BLaER1 (cell line): Measurements from ENCODE around the gene XPOT.
A peak's percentile ranks its signal among the peaks of the same experiment; 100 is the strongest.

Experiments used
- H3K27ac ChIP-seq: shearing (Covaris generic); formaldehyde crosslinking; 2 replicates; pipeline ENCODE4 v1.8.1; 2022
- H3K27me3 ChIP-seq: shearing (Covaris generic); formaldehyde crosslinking; 2 replicates; pipeline ENCODE4 v1.8.1; 2022
- H3K36me3 ChIP-seq: shearing (Covaris generic); formaldehyde crosslinking; 2 replicates; pipeline ENCODE4 v1.8.1; 2022
- H3K4me1 ChIP-seq: shearing (Covaris generic); formaldehyde crosslinking; 2 replicates; pipeline ENCODE4 v1.8.1; 2022
- H3K4me2 ChIP-seq: shearing (Covaris generic); formaldehyde crosslinking; 2 replicates; pipeline ENCODE4 v1.8.1; 2022
- H3K4me3 ChIP-seq: shearing (Covaris generic); formaldehyde crosslinking; 2 replicates; pipeline ENCODE4 v1.8.1; 2022
- H3K9ac ChIP-seq: shearing (Covaris generic); formaldehyde crosslinking; 2 replicates; pipeline ENCODE4 v1.8.1; 2022
- H3K9me3 ChIP-seq: shearing (Covaris generic); formaldehyde crosslinking; 2 replicates; pipeline ENCODE4 v1.8.1; 2022
- H4K20me1 ChIP-seq: shearing (Covaris generic); formaldehyde crosslinking; 2 replicates; pipeline ENCODE4 v1.8.1; 2022
- Cebpa-rat ChIP-seq: shearing (Covaris generic); IDR thresholded peaks from 2 replicates; pipeline ENCODE4 v1.8.1; 2022

The XPOT gene

DNA sequence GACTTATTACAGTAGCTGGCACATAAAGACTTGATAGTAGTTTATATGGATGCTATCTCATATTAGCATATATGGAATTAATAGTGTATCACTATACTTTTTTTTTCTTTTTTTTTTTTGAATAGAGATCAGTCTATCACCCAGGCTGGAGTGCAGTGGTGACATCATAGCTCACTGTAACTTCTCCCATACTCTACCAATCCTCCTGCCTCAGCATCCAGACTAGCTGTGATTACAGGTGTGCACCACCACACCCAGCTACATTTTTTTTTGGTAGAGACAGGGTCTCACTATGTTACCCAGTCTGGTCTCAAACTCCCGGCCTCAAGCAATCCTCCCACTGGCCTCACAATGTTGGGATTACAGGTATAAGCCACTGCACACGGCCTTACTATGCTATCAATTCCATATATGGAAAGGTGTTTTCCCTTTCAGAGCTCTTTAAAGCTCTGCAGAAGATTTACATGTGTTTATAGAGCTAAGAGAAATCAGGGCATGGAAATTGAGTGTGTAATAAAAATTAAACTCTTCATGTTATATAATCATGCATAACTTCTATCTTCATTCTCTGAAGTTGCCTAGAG is 46.0 kb downstream of the XPOT start:
- no peak overlapping the region for H3K27ac ChIP-seq

DNA sequence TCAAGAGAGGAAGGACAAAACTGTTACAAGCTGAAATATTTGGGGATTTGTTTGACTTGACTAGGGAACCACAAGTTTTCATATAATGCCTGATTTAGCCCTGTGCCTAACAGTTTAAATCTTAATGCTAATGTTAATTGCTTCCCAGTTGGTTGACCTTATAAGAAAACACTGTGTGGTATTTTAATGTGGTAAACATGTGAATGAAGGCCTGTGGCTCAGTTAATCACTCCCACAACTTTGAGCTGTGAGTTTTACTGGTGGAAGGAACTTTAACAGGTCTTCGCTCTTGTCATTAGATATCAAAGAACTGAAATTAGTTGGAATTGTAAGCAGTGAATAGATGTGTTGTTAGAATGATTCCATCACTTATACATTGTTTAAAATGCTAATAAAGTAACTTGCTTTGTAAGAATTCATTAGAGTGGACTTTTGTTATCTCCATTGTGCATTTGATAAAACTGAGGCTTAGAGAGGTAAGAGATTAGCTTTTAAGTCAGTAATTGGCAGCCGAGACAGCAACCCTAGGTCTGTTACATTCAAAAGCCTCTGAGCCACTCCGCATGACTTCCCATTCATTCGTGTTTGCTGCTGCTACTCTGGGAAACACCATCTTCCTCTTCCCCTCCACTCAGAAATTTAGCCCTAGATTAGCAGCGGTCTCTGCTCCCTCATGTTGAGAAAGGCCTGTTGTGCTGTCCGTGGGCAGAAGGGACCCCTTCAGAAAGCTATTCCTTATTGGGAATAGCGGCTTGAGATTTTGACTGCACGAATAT is 46.7 kb downstream of the XPOT start:
- Histone ChIP-seq H3K36me3 (peaks cover 34% of the 10 kb centered on the region), H3K4me1 (peaks cover 21% of the 10 kb centered on the region), H3K4me2 (peak overlapping the region; percentile 86), H3K4me3 (peak overlapping the region; percentile 88), H3K9me3 (no peaks in the 10 kb centered on the region), H4K20me1 (peaks cover 8% of the 10 kb centered on the region; the same call in 1 of the 2 replicates), H3K27me3 (no peaks in the 10 kb centered on the region), H3K27ac (no peak overlapping the region), H3K9ac (peak overlapping the region; percentile 89)
- TF ChIP-seq Cebpa-rat = no peak

More for the DNA sequence above, 46.0 kb downstream of the XPOT start:
- no peak overlapping the region for H3K4me2 ChIP-seq
- no peak overlapping the region for H3K9ac ChIP-seq
- peaks cover 21% of the 10 kb centered on the region for H3K4me1 ChIP-seq
- no peak for TF ChIP-seq Cebpa-rat
- peaks cover 39% of the 10 kb centered on the region for H3K36me3 ChIP-seq
- peaks cover 6% of the 10 kb centered on the region; the same call in 1 of the 2 replicates for H4K20me1 ChIP-seq
- no peak overlapping the region for H3K4me3 ChIP-seq
- no peaks in the 10 kb centered on the region for H3K9me3 ChIP-seq
- no peaks in the 10 kb centered on the region for H3K27me3 ChIP-seq

DNA sequence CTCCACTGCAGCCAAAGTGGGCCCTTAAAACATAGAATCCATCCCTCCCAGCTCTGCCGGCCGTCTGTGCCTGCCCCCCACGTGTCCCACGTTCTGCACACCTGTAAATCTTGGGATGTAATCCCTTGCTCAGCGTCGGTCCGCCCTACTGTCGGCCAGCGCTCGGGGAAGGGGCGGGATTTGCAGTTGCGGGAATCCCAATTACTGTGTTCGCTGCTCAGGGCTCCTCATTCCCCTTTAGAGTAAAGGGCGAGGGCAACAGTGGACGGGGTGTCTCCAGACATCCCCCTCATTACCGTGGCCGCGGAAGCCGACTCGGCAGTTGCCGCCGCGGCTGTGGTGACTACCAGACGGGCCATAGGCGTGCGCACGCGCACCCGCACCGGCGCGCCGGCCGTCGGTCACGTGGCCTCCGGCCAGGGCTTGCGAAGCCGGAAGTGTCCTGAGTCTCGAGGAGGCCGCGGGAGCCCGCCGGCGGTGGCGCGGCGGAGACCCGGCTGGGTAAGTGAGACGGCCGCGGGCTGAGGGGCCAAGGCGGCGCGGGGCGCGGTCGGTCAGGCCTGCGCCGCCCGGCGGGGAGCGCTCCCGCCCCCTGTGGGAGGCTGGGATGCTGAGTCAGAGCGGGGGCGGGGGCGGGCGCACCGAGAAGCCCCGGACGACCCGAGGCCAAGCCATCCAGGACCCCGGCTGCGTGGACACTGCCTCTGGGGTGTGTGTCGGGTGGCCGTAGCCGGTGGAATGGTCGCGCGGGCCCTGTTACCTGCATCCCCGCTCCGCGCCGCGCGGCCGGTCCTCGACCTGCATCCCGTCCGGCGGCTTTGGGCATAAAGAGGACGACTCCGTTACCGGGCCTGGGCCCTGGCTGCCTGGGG is 47.7 kb downstream of the XPOT start, which contains the start of gene TBK1:
Gene TBK1 (plus strand): TSS at position 434 of the 872 bp plus-strand sequence. CDS start 3,751 bp downstream, outside the sequence.
- peak within 1 kb of the TSS; percentile 86 for H3K4me2 ChIP-seq
- H3K27me3 ChIP-seq = no peaks in the 10 kb centered on the region
- no peak for TF ChIP-seq Cebpa-rat
- H4K20me1 ChIP-seq = peaks cover 14% of the 10 kb centered on the region; the same call in 1 of the 2 replicates
- H3K4me1 ChIP-seq = peaks cover 23% of the 10 kb centered on the region
- H3K9ac ChIP-seq = peak within 1 kb of the TSS; percentile 89
- no peaks in the 10 kb centered on the region for H3K9me3 ChIP-seq
- peak within 1 kb of the TSS; percentile 91 for H3K27ac ChIP-seq
- peaks cover 29% of the 10 kb centered on the region for H3K36me3 ChIP-seq
- peak within 1 kb of the TSS; percentile 88 for H3K4me3 ChIP-seq

DNA sequence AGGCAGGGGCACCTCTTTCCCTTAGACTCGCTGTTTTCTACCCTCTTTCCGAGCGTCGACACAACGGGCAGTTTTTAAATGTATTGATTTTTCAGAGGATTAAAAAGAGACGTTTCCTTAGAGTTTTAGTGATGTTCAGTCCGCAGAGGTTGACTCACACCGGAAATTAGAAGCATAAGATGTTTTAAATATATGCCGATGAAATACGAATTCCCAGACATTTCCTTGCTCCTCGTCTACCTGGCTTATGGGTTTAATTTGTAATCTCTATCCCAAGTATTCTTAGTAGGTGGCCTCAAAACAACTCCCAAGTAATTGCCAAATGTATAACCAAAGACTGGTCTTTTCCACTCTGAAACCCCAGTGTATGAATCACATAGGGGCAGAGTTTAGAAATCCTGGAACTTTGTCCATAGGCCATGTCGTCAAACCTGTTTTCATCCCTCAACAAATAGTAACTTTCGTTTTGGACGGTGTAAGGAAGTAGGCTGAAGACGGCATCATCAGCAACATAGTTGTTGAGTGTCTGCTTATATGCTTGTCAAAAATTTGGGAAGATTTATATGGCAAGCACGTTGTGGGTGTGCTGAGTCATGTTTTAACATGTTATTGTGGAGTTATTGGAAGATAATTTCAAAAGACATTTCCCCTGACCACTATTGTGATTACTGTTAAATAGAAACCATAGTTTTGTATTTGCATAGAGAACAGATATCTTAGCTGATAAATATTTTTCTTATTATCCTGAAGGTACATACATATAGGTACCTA is 48.6 kb downstream of the XPOT start:
- Histone ChIP-seq H3K4me2 (peak overlapping the region; percentile 86), H3K9ac (peak overlapping the region; percentile 89), H3K27me3 (no peaks in the 10 kb centered on the region), H3K4me1 (peaks cover 26% of the 10 kb centered on the region), H3K9me3 (no peaks in the 10 kb centered on the region), H3K27ac (peak overlapping the region; percentile 91), H3K36me3 (peaks cover 27% of the 10 kb centered on the region), H4K20me1 (peaks cover 19% of the 10 kb centered on the region; the same call in 1 of the 2 replicates), H3K4me3 (peak overlapping the region; percentile 88)
- no peak for TF ChIP-seq Cebpa-rat

DNA sequence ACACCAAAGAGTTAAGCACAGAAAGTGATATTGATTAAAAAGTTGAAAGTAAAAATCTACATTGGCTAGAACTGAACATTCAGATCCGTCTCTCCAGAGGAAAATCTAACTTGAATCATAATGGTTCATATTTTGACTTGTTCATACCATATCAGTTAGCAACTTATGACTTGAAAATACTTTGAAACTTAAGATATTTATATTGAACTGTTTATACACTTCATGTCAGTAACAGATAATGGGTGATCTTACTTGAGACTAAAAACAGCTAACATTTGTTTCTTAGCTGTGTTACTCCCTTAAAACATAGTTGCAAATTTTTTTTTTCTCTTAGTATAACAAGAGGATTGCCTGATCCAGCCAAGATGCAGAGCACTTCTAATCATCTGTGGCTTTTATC is 51.3 kb downstream of the XPOT start:
- Histone ChIP-seq H3K27me3 (no peaks in the 10 kb centered on the region), H3K36me3 (peaks cover 20% of the 10 kb centered on the region; the same call in 1 of the 2 replicates), H3K9me3 (no peaks in the 10 kb centered on the region), H3K9ac (no peak overlapping the region), H3K4me2 (no peak overlapping the region), H3K27ac (no peak overlapping the region), H3K4me1 (peaks cover 38% of the 10 kb centered on the region), H4K20me1 (peaks cover 19% of the 10 kb centered on the region; the same call in 1 of the 2 replicates), H3K4me3 (no peak overlapping the region)
- TF ChIP-seq Cebpa-rat = no peak

DNA sequence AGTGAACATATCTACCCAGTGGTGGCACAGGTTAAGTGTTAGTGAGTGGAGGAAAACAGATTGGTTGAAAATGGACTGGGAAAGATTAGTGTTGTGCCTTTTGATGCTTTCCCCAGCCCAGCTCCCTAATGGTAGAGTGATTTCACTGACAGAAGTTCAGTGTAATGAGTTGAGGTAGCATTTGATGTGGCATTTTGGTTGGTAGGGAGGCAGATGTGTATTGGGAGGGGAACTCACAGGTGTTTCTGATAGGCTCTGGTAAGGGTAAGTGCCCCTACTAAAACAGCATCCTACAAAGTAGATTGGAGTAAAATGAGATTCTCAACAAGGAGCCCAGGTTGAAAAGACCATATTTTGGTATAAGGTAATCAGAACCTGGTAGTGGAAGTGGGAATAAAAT is 51.9 kb downstream of the XPOT start:
- Histone ChIP-seq H3K4me1 (peaks cover 32% of the 10 kb centered on the region), H3K9me3 (no peaks in the 10 kb centered on the region), H3K27me3 (no peaks in the 10 kb centered on the region), H3K9ac (no peak overlapping the region), H3K27ac (no peak overlapping the region), H3K4me2 (no peak overlapping the region), H4K20me1 (peaks cover 19% of the 10 kb centered on the region; the same call in 1 of the 2 replicates), H3K36me3 (peaks cover 24% of the 10 kb centered on the region; the same call in 1 of the 2 replicates), H3K4me3 (no peak overlapping the region)
- no peak for TF ChIP-seq Cebpa-rat

DNA sequence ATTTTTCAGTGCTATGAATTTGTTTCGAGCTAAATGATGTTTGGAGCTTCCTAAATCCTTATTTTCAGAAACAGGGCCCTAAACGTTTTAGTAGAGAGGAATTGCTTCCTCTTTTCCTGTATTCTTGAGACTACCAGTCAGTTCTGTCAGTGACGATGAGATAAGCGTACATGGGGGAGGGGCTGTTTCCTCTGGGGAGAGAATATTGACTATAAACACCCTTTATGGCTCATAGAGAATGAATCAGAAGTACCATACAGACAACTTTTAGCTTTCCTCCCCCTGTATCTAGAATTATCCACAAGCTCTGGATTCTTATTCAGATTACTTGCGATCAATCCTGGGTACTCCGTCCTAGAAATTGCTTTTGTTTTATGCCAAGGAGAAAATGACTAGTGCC is 52.8 kb downstream of the XPOT start:
- TF ChIP-seq Cebpa-rat = no peak
- no peak overlapping the region for H3K4me2 ChIP-seq
- no peaks in the 10 kb centered on the region for H3K9me3 ChIP-seq
- no peaks in the 10 kb centered on the region for H3K27me3 ChIP-seq
- peaks cover 19% of the 10 kb centered on the region; the same call in 1 of the 2 replicates for H4K20me1 ChIP-seq
- H3K36me3 ChIP-seq = peaks cover 32% of the 10 kb centered on the region
- no peak overlapping the region for H3K4me3 ChIP-seq
- H3K27ac ChIP-seq = no peak overlapping the region
- no peak overlapping the region for H3K9ac ChIP-seq
- H3K4me1 ChIP-seq = peaks cover 28% of the 10 kb centered on the region

DNA sequence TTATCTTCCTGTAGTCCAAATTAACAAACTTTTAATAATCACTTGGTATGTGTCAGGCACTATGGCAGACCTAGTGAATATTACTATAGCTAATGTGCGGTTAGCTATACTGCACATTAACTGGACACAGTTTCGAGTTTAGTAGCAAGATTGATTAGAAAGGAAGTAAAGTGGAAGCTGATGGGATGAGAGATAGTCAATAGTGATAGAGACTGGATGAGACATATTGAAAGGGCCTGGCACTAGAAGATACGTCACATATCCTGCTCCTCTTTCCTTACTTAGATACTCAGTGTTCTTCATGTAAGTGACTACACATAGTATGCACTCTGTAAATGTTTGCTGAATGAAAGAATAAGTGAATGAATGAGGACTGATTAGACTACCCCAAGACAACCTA is 53.3 kb downstream of the XPOT start:
- no peak overlapping the region for H3K27ac ChIP-seq
- H3K4me3 ChIP-seq = no peak overlapping the region
- H3K4me1 ChIP-seq = peaks cover 28% of the 10 kb centered on the region
- no peak for TF ChIP-seq Cebpa-rat
- peaks cover 19% of the 10 kb centered on the region; the same call in 1 of the 2 replicates for H4K20me1 ChIP-seq
- no peak overlapping the region for H3K4me2 ChIP-seq
- no peaks in the 10 kb centered on the region for H3K27me3 ChIP-seq
- H3K9me3 ChIP-seq = no peaks in the 10 kb centered on the region
- peaks cover 33% of the 10 kb centered on the region for H3K36me3 ChIP-seq
- H3K9ac ChIP-seq = no peak overlapping the region

DNA sequence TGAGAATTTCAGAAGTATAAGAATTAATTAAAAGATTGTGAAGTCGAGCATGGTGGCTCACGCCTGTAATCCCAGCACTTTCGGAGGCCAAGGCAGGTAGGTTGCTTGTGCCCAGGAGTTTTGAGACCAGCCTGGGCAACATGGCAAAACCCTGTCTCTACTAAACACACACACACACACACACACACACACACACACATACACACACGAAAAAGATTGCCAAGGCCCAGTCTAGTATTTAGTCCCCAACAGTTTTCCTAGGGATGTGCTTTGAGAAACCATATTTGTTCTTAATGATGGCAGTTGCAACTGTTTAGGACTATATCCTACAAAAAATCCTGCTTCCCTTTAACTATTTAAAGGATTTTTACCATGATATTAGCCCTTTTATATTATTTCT is 53.7 kb downstream of the XPOT start:
- no peak overlapping the region for H3K4me3 ChIP-seq
- no peak overlapping the region for H3K27ac ChIP-seq
- peaks cover 37% of the 10 kb centered on the region for H3K36me3 ChIP-seq
- no peak overlapping the region for H3K9ac ChIP-seq
- H3K4me1 ChIP-seq = peaks cover 27% of the 10 kb centered on the region
- no peaks in the 10 kb centered on the region for H3K9me3 ChIP-seq
- H3K4me2 ChIP-seq = no peak overlapping the region
- H4K20me1 ChIP-seq = peaks cover 19% of the 10 kb centered on the region; the same call in 1 of the 2 replicates
- no peak for TF ChIP-seq Cebpa-rat
- H3K27me3 ChIP-seq = no peaks in the 10 kb centered on the region
